HepG2 (cell line): Measurements from ENCODE around the gene MTHFD1L. TPM values are rescaled to one million over a fixed set of nuclear protein-coding genes. Genes with fewer than 3 reads are reported as not detected.

Source experiments
- ATAC-seq: fragments of 200-7000 bp; cut with Tn5 transposase; 3 replicates; pipeline ENCODE4 v1.9.1; 2020; ENCODE audit warnings: mild to moderate bottlenecking, moderate library complexity
- BruUV-seq: library from RNA; stranded (reverse); fragments of 400-500 nt; replicated peaks from 2 replicates; lab custom pipeline; 2021; lab: Mats Ljungman, UMichigan
- CTCF ChIA-PET: fragments of 300-600 bp; formaldehyde crosslinking; extraction: SDS; loops from one replicate; lab custom pipeline; 2021; ENCODE audit warnings: low total read pairs, inconsistent platforms, low intra/inter-chr PET ratio; lab: Yijun Ruan, JAX
- POLR2A ChIA-PET: fragments of 350-600 bp; sonication (Branson Sonifier 250); formaldehyde crosslinking; loops from one replicate; lab custom pipeline; 2020; ENCODE audit warnings: antibody characterized with exemption, inconsistent platforms; lab: Yijun Ruan, JAX
- DNase-seq: peaks from one replicate; pipeline ENCODE4 v3.0.0-alpha.2; 2015; ENCODE audit warnings: low spot score
- FAIRE-seq: peaks from 3 replicates; lab custom pipeline; 2011; peaks lifted over from hg19 to GRCh38; lab: Jason Lieb, UNC
- H2AFZ ChIP-seq: one replicate; pipeline ENCODE4 v1.6.1; 2011; ENCODE audit warnings: low read length, inconsistent platforms
- H3K27ac ChIP-seq: fragments of 300-600 bp; 3 replicates; pipeline ENCODE4 v1.8.0; 2011; ENCODE audit warnings: mixed run types, mild to moderate bottlenecking, mixed read lengths, low read length, inconsistent platforms; ENCODE audit not compliant: insufficient read depth; ENCODE audit errors: extremely low read length
- H3K27me3 ChIP-seq, 2 experiments: fragments of 200-600 bp in 1 of 2; 2 replicates in 1 of 2; 3 replicates in 1 of 2; pipeline versions ENCODE4 v1.6.0 to v1.8.0; 2011; ENCODE audit warnings: low read length in 2 of 2, mild to moderate bottlenecking in 2 of 2, moderate library complexity in 2 of 2, inconsistent platforms in 1 of 2; ENCODE audit not compliant: insufficient read depth in 2 of 2, control insufficient read depth in 1 of 2
- H3K36me3 ChIP-seq, 2 experiments: fragments of 200-600 bp in 1 of 2; replicated peaks in 1 of 2; 2 replicates in 1 of 2; 3 replicates in 1 of 2; pipeline versions ENCODE4 v1.5.1 to v1.8.0; 2011; ENCODE audit warnings: low read length in 2 of 2, inconsistent platforms in 1 of 2; ENCODE audit not compliant: insufficient read depth in 2 of 2, control insufficient read depth in 1 of 2
- H3K4me1 ChIP-seq: 2 replicates; pipeline ENCODE4 v1.5.1; 2012; ENCODE audit warnings: low read length, inconsistent platforms; ENCODE audit not compliant: insufficient read depth
- H3K4me2 ChIP-seq: 2 replicates; pipeline ENCODE4 v1.6.0; 2011; ENCODE audit warnings: low read depth, low read length, inconsistent platforms
- H3K4me3 ChIP-seq, 3 experiments: fragments of 200-600 bp in 1 of 3; sonication (generic), shearing (Covaris generic) in 1 of 3; replicated peaks in 1 of 3; 2 replicates each; pipeline ENCODE4 v1.5.1; 2011 to 2016; ENCODE audit warnings: low read length in 3 of 3, inconsistent platforms in 2 of 3, low read depth in 2 of 3, mild to moderate bottlenecking in 2 of 3, control low read depth in 1 of 3, mixed read lengths in 1 of 3; ENCODE audit not compliant: insufficient read depth in 1 of 3
- H3K79me2 ChIP-seq: one replicate; pipeline ENCODE4 v1.6.1; 2011; ENCODE audit warnings: low read length, inconsistent platforms; ENCODE audit not compliant: insufficient read depth
- H3K9ac ChIP-seq: 2 replicates; pipeline ENCODE4 v1.6.0; 2011; ENCODE audit warnings: mild to moderate bottlenecking, low read depth, low read length, inconsistent platforms; ENCODE audit not compliant: insufficient read depth
- H3K9me3 ChIP-seq: 2 replicates; pipeline ENCODE4 v1.5.1; 2012; ENCODE audit warnings: mild to moderate bottlenecking, low read length
- H4K20me1 ChIP-seq: 2 replicates; pipeline ENCODE4 v1.6.0; 2011; ENCODE audit warnings: inconsistent platforms, mild to moderate bottlenecking, low read length, moderate library complexity; ENCODE audit not compliant: insufficient read depth
- DR1 ChIP-seq: sonication (generic); formaldehyde crosslinking; IDR thresholded peaks from 2 replicates; pipeline ENCODE4 v1.8.0; 2021; ENCODE audit warnings: mild to moderate bottlenecking, missing genetic modification reagents, inconsistent platforms
- KDM3A ChIP-seq: IDR thresholded peaks from 2 replicates; pipeline ENCODE4 v1.6.1; 2018; ENCODE audit warnings: low read depth, missing compliant biosample characterization
- KDM6A ChIP-seq: IDR thresholded peaks from 2 replicates; pipeline ENCODE4 v1.6.1; 2016; ENCODE audit warnings: low read depth
- POLR2AphosphoS2 ChIP-seq: IDR thresholded peaks from 2 replicates; pipeline ENCODE4 v1.6.1; 2011; ENCODE audit warnings: low read depth, low read length, improper control_type of control experiment
- RARA ChIP-seq: IDR thresholded peaks from 2 replicates; pipeline ENCODE4 v1.6.1; 2016; ENCODE audit warnings: missing genetic modification reagents, missing compliant biosample characterization
- SMAD3 ChIP-seq: sonication (generic); formaldehyde crosslinking; IDR thresholded peaks from 2 replicates; pipeline ENCODE4 v1.4.0; 2020; ENCODE audit warnings: missing genetic modification reagents
- SNAPC2 ChIP-seq: sonication (generic); formaldehyde crosslinking; IDR thresholded peaks from 2 replicates; pipeline ENCODE4 v1.8.1; 2022; ENCODE audit warnings: mild to moderate bottlenecking, missing genetic modification reagents
- ZFP62 ChIP-seq: sonication (generic); formaldehyde crosslinking; IDR thresholded peaks from 2 replicates; pipeline ENCODE4 v1.4.0; 2020; ENCODE audit warnings: missing genetic modification reagents
- ZFP82 ChIP-seq: sonication (generic); formaldehyde crosslinking; IDR thresholded peaks from 2 replicates; pipeline ENCODE4 v1.5.1; 2020; ENCODE audit warnings: mild to moderate bottlenecking, missing genetic modification reagents, borderline replicate concordance
- ZKSCAN8 ChIP-seq: IDR thresholded peaks from 2 replicates; pipeline ENCODE4 v1.6.1; 2016; ENCODE audit warnings: borderline replicate concordance, missing genetic modification reagents, missing compliant biosample characterization
- ZNF879 ChIP-seq: sonication (generic); formaldehyde crosslinking; IDR thresholded peaks from 2 replicates; pipeline ENCODE4 v1.8.1; 2023; ENCODE audit warnings: missing genetic modification reagents
- ZSCAN20 ChIP-seq: sonication (generic); formaldehyde crosslinking; IDR thresholded peaks from 2 replicates; pipeline ENCODE4 v1.4.0; 2020; ENCODE audit warnings: missing genetic modification reagents, mild to moderate bottlenecking, borderline replicate concordance
- WGBS: methylation state at CpG from one replicate; pipeline ENCODE4 v1.1.6; 2017; ENCODE audit warnings: low lambda C conversion rate; 5-methylcytosine and 5-hydroxymethylcytosine counted together
- in situ Hi-C: cut with HindIII; loops from 2 replicates; pipeline ENCODE4 v1.10.0; 2017; ENCODE audit warnings: low pct_unique_long_range_greater_than_20kb; ENCODE audit not compliant: extremely low pct_ligation_motif_present
- intact Hi-C: fragments of 100-400 bp; cut with micrococcal nuclease; formaldehyde crosslinking; loops from one replicate; pipeline ENCODE4 v1.10.0; 2022; ENCODE audit not compliant: unreplicated experiment
- polyA plus RNA-seq, 8 experiments: library from polyadenylated mRNA; depleted of rRNA in 3 of 8; stranded (reverse) in 7 of 8; unstranded in 1 of 8; fragments of >200 nt; fragmentation: Illumina TruSeq in 4 of 8; extraction: Trizol in 4 of 8; gene quantifications; 2 replicates each; pipeline versions ENCODE4 v1.2.1 to v1.2.3, GENCODE V29; 2011 to 2016; ENCODE audit warnings: low read depth in 4 of 8, missing spikeins in 1 of 8, mixed read lengths in 1 of 8; ENCODE audit not compliant: insufficient read depth in 1 of 8
- total RNA-seq, 5 experiments: library from RNA; depleted of rRNA; stranded (reverse); fragments of >200 nt; fragmentation: Illumina TruSeq; extraction: Trizol; gene quantifications; 2 replicates each; pipeline ENCODE4 v1.2.3, GENCODE V29; 2016; ENCODE audit warnings: low read depth in 1 of 5
- TF ChIP-seq, protein P1 (sequence below): sonication (generic); formaldehyde crosslinking; IDR thresholded peaks from 2 replicates; pipeline ENCODE4 v1.8.0; 2022; ENCODE audit warnings: missing genetic modification reagents, low read depth, mild to moderate bottlenecking, borderline replicate concordance
- TF ChIP-seq, protein P2 (sequence below): sonication (generic); formaldehyde crosslinking; IDR thresholded peaks from 2 replicates; pipeline ENCODE4 v1.5.0; 2020; ENCODE audit warnings: mild to moderate bottlenecking, missing genetic modification reagents, borderline replicate concordance

MTHFD1L gene
- total and polyA plus RNA-seq, 2 of the 13 experiments (the other 11 are each of a cell fraction or from before 2014, with no cell fraction given), result 24.0 to 39.6 TPM

DNA sequence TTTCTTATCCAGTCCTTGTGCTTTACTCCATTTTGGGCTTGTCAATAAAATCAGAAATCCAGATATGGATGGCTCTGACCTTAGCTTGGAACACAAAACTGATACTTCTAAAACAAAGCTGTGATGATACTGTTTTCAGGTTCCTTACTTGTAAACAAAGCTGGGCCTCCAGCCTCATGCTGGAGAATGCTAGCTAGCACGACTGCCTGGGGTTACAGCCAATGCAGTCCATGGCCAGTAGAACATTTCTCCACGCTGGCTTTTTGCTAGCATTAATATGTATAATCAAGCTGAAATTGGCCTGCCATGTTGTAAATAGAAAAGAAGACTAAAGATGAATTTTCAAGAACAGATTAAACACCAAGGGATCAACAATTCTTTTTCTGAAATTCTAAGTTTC lies 63.9 kb downstream of the MTHFD1L start:
- BruUV-seq, result no TSS peak
- no peaks in the 10 kb centered on the region for H4K20me1 ChIP-seq
- 88% methylated on average over 2 of the region's 2 CpGs for WGBS
- H3K9me3 ChIP-seq, result no peaks in the 10 kb centered on the region
- H3K4me2 ChIP-seq, result no peak overlapping the region
- in situ Hi-C loops, result no loop called here
- TF ChIP-seq ZNF879 (CRISPR knock-in tag) (no peak), SMAD3 (CRISPR knock-in tag) (no peak), RARA (CRISPR knock-in tag) (no peak), ZFP62 (no peak), KDM6A (no peak)
- TF ChIP-seq, protein P1, sequence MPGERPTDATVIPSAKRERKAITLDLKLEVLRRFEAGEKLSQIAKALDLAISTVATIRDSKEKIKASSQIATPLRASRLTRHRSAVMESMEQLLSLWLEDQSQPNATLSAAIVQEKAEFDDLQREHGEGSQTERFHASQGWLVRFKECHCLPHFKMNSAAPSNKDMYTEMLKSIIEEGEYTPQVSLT, result no peak
- TF ChIP-seq, protein P2, sequence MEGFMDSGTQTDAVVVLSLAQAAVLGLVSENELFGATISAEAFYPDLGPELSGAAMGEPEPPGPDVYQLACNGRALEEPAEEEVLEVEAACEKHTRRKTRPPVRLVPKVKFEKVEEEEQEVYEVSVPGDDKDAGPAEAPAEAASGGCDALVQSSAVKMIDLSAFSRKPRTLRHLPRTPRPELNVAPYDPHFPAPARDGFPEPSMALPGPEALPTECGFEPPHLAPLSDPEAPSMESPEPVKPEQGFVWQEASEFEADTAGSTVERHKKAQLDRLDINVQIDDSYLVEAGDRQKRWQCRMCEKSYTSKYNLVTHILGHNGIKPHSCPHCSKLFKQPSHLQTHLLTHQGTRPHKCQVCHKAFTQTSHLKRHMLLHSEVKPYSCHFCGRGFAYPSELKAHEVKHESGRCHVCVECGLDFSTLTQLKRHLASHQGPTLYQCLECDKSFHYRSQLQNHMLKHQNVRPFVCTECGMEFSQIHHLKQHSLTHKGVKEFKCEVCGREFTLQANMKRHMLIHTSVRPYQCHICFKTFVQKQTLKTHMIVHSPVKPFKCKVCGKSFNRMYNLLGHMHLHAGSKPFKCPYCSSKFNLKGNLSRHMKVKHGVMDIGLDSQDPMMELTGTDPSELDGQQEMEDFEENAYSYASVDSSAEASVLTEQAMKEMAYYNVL, result no peak
- no peak overlapping the region for H2AFZ ChIP-seq
- peaks cover 12 to 60% of the 10 kb centered on the region in 2 experiments for H3K36me3 ChIP-seq
- intact Hi-C loops, result no loop called here
- no peak overlapping the region for H3K4me3 ChIP-seq
- H3K79me2 ChIP-seq, result no peaks in the 10 kb centered on the region
- no peaks in the 10 kb centered on the region; the same call in 1 of the 2 replicates for H3K4me1 ChIP-seq
- no peak for ATAC-seq
- no peaks in the 10 kb centered on the region for H3K27me3 ChIP-seq
- DNase-seq, result no peak
- no peak for FAIRE-seq
- H3K9ac ChIP-seq, result no peak overlapping the region
- ChIA-PET POLR2A (no interaction called here), CTCF (interaction anchor here (1.1 kb wide), 1 partner anchor 395 kb away, joined by 3 read pairs; no protein-coding TSS in a partner anchor)
- H3K27ac ChIP-seq, result no peak overlapping the region

- WGBS, result 95% methylated on average over 1 of the region's 1 CpG
- H3K9ac ChIP-seq, result no peak overlapping the region
- DNase-seq (no peak), FAIRE-seq (no peak), ATAC-seq (no peak)
- POLR2A ChIA-PET, result no interaction called here
- no peak overlapping the region for H3K4me3 ChIP-seq
- H3K9me3 ChIP-seq, result no peaks in the 10 kb centered on the region
- no peak overlapping the region for H3K4me2 ChIP-seq
- H3K79me2 ChIP-seq, result no peaks in the 10 kb centered on the region
- H3K27ac ChIP-seq, result no peak overlapping the region
- in situ Hi-C loops (no loop called here), intact Hi-C loops (no loop called here)
- no peaks in the 10 kb centered on the region; the same call in 1 of the 2 replicates for H3K4me1 ChIP-seq
- H3K27me3 ChIP-seq, result no peaks in the 10 kb centered on the region
- H3K36me3 ChIP-seq, result peaks cover 11 to 49% of the 10 kb centered on the region in 2 experiments
- no peaks in the 10 kb centered on the region for H4K20me1 ChIP-seq
- CTCF ChIA-PET, result no interaction called here
- BruUV-seq, result no TSS peak
- TF ChIP-seq SNAPC2 (CRISPR knock-in tag) (no peak), ZSCAN20 (CRISPR knock-in tag) (no peak), KDM3A (CRISPR knock-in tag) (no peak), ZFP82 (CRISPR knock-in tag) (no peak), ZKSCAN8 (CRISPR knock-in tag) (no peak), POLR2AphosphoS2 (no peak), DR1 (no peak)
- no peak overlapping the region for H2AFZ ChIP-seq
Measured at GRCh38 chr6:150930841-150931240, 65.3 kb downstream of the MTHFD1L start.
